Myocyte (in vitro differentiated cells): ENCODE results near the gene TSFM. TPM values are rescaled to one million over a fixed set of nuclear protein-coding genes. Genes with fewer than 3 reads are reported as not detected.

Experiments used
- DNase-seq: peaks from one replicate; pipeline ENCODE4 v3.0.0-alpha.2; 2012; ENCODE audit warnings: low read depth
- total RNA-seq: library from RNA; depleted of rRNA; stranded (reverse); fragments of >200 nt; gene quantifications from 2 replicates; pipeline ENCODE4 v1.2.3, GENCODE V29; 2014

TSFM gene
- total RNA-seq, 1 donor from 2014 or later: 51.9 TPM

- no peak for DNase-seq
Observed at GRCh38 chr12:57745485-57745881, 37.1 kb upstream of the TSFM start.

GRCh38 chr12:57746025-57746424 is 36.6 kb upstream of the TSFM start:
- DNase-seq: no peak

- DNase-seq: no peak
Observed at GRCh38 chr12:57749061-57749460, 33.5 kb upstream of the TSFM start.

- DNase-seq: no peak
Observed at GRCh38 chr12:57750561-57751431, 31.8 kb upstream of the TSFM start.

- no peak for DNase-seq
Observed at GRCh38 chr12:57751432-57751787, 31.2 kb upstream of the TSFM start.

GRCh38 chr12:57751788-57752667 is 30.6 kb upstream of the TSFM start, which contains the start of gene CDK4:
CDK4 (minus strand) TSS chr12:57752310; CDS start chr12:57751717, 593 bp downstream.
- peak; percentile 99 for DNase-seq

GRCh38 chr12:57752668-57753000 is 30.0 kb upstream of the TSFM start:
- DNase-seq: no peak

- no peak for DNase-seq
Observed at GRCh38 chr12:57753756-57754337, 28.7 kb upstream of the TSFM start.

GRCh38 chr12:57754411-57755193 is 28.0 kb upstream of the TSFM start, which contains the start of gene MARCHF9:
MARCHF9 (plus strand) TSS chr12:57755103; CDS start chr12:57755529, 426 bp downstream.
- DNase-seq: peak; percentile 69

- no peak for DNase-seq
Observed at GRCh38 chr12:57755194-57755453, 27.5 kb upstream of the TSFM start.

- no peak for DNase-seq
Observed at GRCh38 chr12:57755454-57756372, 26.9 kb upstream of the TSFM start.

- no peak for DNase-seq
Observed at GRCh38 chr12:57756406-57757341, 25.9 kb upstream of the TSFM start.

- DNase-seq: no peak
Observed at GRCh38 chr12:57757771-57758170, 24.8 kb upstream of the TSFM start.

- no peak for DNase-seq
Observed at GRCh38 chr12:57758552-57759359, 23.8 kb upstream of the TSFM start.

GRCh38 chr12:57759360-57759980 is 23.1 kb upstream of the TSFM start:
- DNase-seq: no peak

- DNase-seq: no peak
Observed at GRCh38 chr12:57760347-57760982, 22.1 kb upstream of the TSFM start.

- DNase-seq: no peak
Observed at GRCh38 chr12:57761391-57761998, 21.1 kb upstream of the TSFM start.
